OCI-LY1 (cell line): ENCODE data around the gene SZT2.

Experiments used
- H2AFZ ChIP-seq: fragments of 200-600 bp; sonication (generic), shearing (Covaris generic); 2 replicates; pipeline ENCODE4 v1.6.0; 2014; ENCODE audit warnings: antibody characterized with exemption, mild to moderate bottlenecking, low read length
- H3F3A ChIP-seq: fragments of 200-600 bp; sonication (generic), shearing (Covaris generic); 2 replicates; pipeline ENCODE4 v1.6.0; 2014; ENCODE audit warnings: mild to moderate bottlenecking, antibody characterized with exemption, low read length, moderate library complexity; ENCODE audit not compliant: insufficient read depth
- H3K27ac ChIP-seq: fragments of 200-600 bp; sonication (generic); 2 replicates; pipeline ENCODE4 v1.5.1; 2014; ENCODE audit warnings: low read length, mixed run types, mild to moderate bottlenecking, low read depth; ENCODE audit not compliant: poor library complexity, severe bottlenecking
- H3K27me3 ChIP-seq: fragments of 200-600 bp; sonication (generic); 2 replicates; pipeline ENCODE4 v1.6.0; 2014; ENCODE audit warnings: antibody characterized with exemption, mild to moderate bottlenecking, low read length, moderate library complexity; ENCODE audit not compliant: insufficient read depth
- H3K36me3 ChIP-seq: fragments of 200-600 bp; sonication (generic); 2 replicates; pipeline ENCODE4 v1.6.1; 2014; ENCODE audit warnings: mild to moderate bottlenecking, antibody characterized with exemption, low read length, moderate library complexity, mixed read lengths; ENCODE audit not compliant: insufficient read depth
- H3K4me1 ChIP-seq: fragments of 200-600 bp; sonication (generic); 2 replicates; pipeline ENCODE4 v1.5.1; 2014; ENCODE audit warnings: mild to moderate bottlenecking, low read length, moderate library complexity; ENCODE audit not compliant: insufficient read depth, severe bottlenecking
- H3K4me2 ChIP-seq: fragments of 200-600 bp; sonication (generic), shearing (Covaris generic); 2 replicates; pipeline ENCODE4 v1.6.1; 2014; ENCODE audit warnings: low read length
- H3K4me3 ChIP-seq: fragments of 200-600 bp; sonication (generic); 2 replicates; pipeline ENCODE4 v1.5.1; 2014; ENCODE audit warnings: low read length, low read depth, mild to moderate bottlenecking, mixed read lengths; ENCODE audit not compliant: poor library complexity, severe bottlenecking
- H3K79me2 ChIP-seq: fragments of 200-600 bp; shearing (Covaris generic); 2 replicates; pipeline ENCODE4 v1.6.1; 2016; ENCODE audit warnings: mixed run types, low read length, mixed read lengths; ENCODE audit not compliant: insufficient read depth
- H3K9ac ChIP-seq: fragments of 200-600 bp; sonication (generic), shearing (Covaris generic); 2 replicates; pipeline ENCODE4 v1.6.1; 2014; ENCODE audit warnings: mild to moderate bottlenecking, low read length, mixed read lengths
- H3K9me2 ChIP-seq: fragments of 200-600 bp; sonication (generic), shearing (Covaris generic); 2 replicates; pipeline ENCODE4 v1.6.1; 2014; ENCODE audit warnings: low read depth, mild to moderate bottlenecking, low read length, mixed read lengths
- H3K9me3 ChIP-seq: fragments of 200-600 bp; shearing (Covaris generic); 2 replicates; pipeline ENCODE4 v1.6.1; 2014; ENCODE audit warnings: low read length, mixed read lengths
- H4K20me1 ChIP-seq: fragments of 200-600 bp; sonication (generic), shearing (Covaris generic); 2 replicates; pipeline ENCODE4 v1.6.0; 2016; ENCODE audit warnings: mild to moderate bottlenecking, low read length; ENCODE audit not compliant: insufficient read depth
- EZH2 ChIP-seq: fragments of 200-600 bp; sonication (generic), shearing (Covaris generic); IDR thresholded peaks from 2 replicates; pipeline ENCODE4 v1.8.0; 2017; ENCODE audit warnings: borderline replicate concordance, mixed run types, mild to moderate bottlenecking, antibody characterized with exemption, low read length, moderate library complexity, mixed read lengths
- TF ChIP-seq, protein P1 (sequence below): fragments of 200-600 bp; sonication (generic), shearing (Covaris generic); IDR thresholded peaks from 2 replicates; pipeline ENCODE4 v1.5.1; 2017; ENCODE audit warnings: mild to moderate bottlenecking, antibody characterized with exemption, low read length, moderate library complexity, mixed read lengths

SZT2 gene

DNA sequence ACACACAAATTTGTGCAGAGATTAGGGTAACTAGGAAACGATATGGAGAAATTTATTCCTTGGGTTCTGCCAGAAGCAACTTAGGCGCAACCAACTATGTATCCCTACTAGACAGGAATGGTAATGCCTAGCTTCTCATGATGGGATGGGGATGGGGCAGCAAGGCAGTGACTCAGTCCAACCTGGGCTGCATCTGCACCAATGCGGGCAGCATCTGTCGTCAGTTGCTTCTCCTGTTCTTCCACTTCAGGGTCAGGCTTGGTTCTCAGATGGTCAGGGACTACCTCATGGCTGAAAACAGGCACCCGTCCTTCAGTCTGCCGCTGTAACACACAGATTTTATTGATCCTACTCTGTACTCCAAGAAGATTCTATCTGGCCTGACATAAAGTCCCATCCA lies 3.0 kb upstream of the SZT2 start:
- H3K36me3 ChIP-seq = peaks cover 57% of the 10 kb centered on the region
- H2AFZ ChIP-seq = no peak overlapping the region
- H3K27me3 ChIP-seq = no peaks in the 10 kb centered on the region
- H4K20me1 ChIP-seq = no peaks in the 10 kb centered on the region
- H3K9me2 ChIP-seq = no peaks in the 10 kb centered on the region
- H3K4me1 ChIP-seq = peaks cover 23% of the 10 kb centered on the region
- H3K9me3 ChIP-seq = no peaks in the 10 kb centered on the region
- H3K27ac ChIP-seq = no peak overlapping the region
- H3F3A ChIP-seq = no peaks in the 10 kb centered on the region
- H3K9ac ChIP-seq = no peak overlapping the region
- TF ChIP-seq, protein P1, sequence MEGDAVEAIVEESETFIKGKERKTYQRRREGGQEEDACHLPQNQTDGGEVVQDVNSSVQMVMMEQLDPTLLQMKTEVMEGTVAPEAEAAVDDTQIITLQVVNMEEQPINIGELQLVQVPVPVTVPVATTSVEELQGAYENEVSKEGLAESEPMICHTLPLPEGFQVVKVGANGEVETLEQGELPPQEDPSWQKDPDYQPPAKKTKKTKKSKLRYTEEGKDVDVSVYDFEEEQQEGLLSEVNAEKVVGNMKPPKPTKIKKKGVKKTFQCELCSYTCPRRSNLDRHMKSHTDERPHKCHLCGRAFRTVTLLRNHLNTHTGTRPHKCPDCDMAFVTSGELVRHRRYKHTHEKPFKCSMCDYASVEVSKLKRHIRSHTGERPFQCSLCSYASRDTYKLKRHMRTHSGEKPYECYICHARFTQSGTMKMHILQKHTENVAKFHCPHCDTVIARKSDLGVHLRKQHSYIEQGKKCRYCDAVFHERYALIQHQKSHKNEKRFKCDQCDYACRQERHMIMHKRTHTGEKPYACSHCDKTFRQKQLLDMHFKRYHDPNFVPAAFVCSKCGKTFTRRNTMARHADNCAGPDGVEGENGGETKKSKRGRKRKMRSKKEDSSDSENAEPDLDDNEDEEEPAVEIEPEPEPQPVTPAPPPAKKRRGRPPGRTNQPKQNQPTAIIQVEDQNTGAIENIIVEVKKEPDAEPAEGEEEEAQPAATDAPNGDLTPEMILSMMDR = no peak
- TF ChIP-seq EZH2 = no peak
- H3K4me3 ChIP-seq = no peak overlapping the region
- peaks cover 18% of the 10 kb centered on the region for H3K79me2 ChIP-seq
- H3K4me2 ChIP-seq = no peak overlapping the region

DNA sequence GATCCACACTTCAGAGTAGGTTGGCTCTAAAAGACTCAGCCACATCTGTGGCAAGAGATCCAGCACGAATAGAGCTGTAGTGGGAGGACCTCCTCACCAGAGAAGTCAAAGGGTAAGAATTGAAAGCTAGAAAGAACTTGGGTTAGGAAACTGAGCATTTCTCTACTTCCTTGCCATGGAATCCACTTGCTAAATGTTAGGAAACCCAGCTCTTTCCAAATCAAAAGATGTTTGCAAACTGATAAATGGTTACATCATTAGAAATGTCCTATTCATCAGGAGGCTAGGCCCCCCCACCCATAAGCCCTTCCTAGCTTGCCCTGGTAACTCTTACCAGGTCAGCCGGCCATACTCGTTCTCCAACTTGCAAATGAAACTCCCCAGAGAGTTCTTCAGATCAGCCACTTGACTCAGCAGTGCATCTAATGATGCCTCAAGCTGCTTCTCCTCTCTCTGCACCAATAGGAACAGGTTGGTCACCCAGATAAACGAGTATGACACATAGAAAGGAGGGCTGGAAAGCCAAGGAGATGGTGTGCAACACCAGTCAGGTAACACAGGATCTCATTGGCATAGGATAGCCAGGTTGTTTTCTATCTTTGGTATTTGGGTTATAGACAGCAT lies 1.6 kb upstream of the SZT2 start:
- peaks cover 18% of the 10 kb centered on the region for H3K79me2 ChIP-seq

DNA sequence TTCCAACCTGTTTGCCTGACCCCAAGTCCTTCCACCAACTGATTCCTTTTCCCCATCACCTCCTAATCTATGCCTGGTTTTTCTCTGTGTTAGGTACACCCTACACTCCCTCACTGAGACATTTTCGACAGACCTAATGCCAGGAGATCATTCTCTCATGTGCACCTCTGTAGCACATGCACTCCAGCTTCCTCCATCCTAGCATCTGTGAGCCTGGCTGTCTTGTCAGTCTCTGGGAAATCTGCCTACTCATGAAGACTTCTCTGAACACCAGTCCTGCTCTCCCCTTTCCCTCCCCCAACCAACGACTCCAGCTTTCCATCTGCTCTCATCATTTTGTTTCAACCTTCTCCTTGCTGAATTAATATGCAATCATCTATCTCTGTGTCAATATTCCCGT lies 1.1 kb upstream of the SZT2 start:
- H3K9me3 ChIP-seq = no peaks in the 10 kb centered on the region
- H3K9me2 ChIP-seq = no peaks in the 10 kb centered on the region
- H3K36me3 ChIP-seq = peaks cover 41% of the 10 kb centered on the region
- no peaks in the 10 kb centered on the region for H3K27me3 ChIP-seq
- TF ChIP-seq, protein P1 = no peak
- TF ChIP-seq EZH2 = no peak
- peak overlapping the region; percentile 97 for H3K4me2 ChIP-seq
- peak overlapping the region; percentile 71 for H3K9ac ChIP-seq
- H2AFZ ChIP-seq = no peak overlapping the region
- peak overlapping the region; percentile 72 for H3K4me3 ChIP-seq
- H3K79me2 ChIP-seq = peaks cover 18% of the 10 kb centered on the region
- no peak overlapping the region for H3K27ac ChIP-seq
- H3K4me1 ChIP-seq = peaks cover 23% of the 10 kb centered on the region
- no peaks in the 10 kb centered on the region for H4K20me1 ChIP-seq
- no peaks in the 10 kb centered on the region for H3F3A ChIP-seq

More for the DNA sequence above, 1.6 kb upstream of the SZT2 start:
- Histone ChIP-seq H2AFZ (no peak overlapping the region), H3K27me3 (no peaks in the 10 kb centered on the region), H3K4me2 (peak overlapping the region; percentile 97), H3K27ac (no peak overlapping the region), H4K20me1 (no peaks in the 10 kb centered on the region), H3K4me1 (peaks cover 23% of the 10 kb centered on the region), H3F3A (no peaks in the 10 kb centered on the region), H3K4me3 (peak overlapping the region; percentile 72), H3K9me2 (no peaks in the 10 kb centered on the region), H3K9ac (peak overlapping the region; percentile 71), H3K9me3 (no peaks in the 10 kb centered on the region), H3K36me3 (peaks cover 46% of the 10 kb centered on the region)
- TF ChIP-seq, protein P1 = no peak
- TF ChIP-seq EZH2 = no peak
